HL-60/S4 (cell line): ENCODE measurements around the gene LMF1.

Source experiments
- in situ Hi-C: fragments of 300-500 bp; cut with MboI; formaldehyde crosslinking; loops from 2 replicates; pipeline ENCODE4 v1.14.3; 2022; ENCODE audit warnings: low sequenced_read_pairs

LMF1 gene

GRCh38 chr16:1003391-1004347 lies 32.9 kb upstream of the LMF1 start:
- in situ Hi-C loops = no loop called here

- in situ Hi-C loops = no loop called here
Measured at GRCh38 chr16:1002399-1003166, 31.8 kb upstream of the LMF1 start.

DNA sequence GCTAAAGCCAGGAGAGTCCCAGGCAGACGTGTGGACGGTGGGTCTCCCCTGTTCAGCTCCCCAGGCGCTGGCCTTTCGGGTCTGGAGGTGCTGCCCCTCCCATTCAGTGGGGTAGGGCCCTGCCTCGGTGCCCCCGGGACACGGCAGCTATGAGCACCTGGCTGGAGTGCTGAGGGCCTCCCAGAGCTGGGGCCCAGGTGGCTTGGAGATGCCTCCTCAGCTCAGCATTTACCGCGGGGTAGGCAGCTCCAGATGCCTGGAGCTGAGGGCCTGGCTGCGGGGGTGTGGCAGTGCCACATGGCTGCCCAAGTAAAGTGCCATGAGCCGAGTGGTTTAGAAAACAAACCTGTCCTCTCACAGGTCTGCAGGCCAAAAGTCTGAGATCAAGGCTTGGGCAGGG lies 30.3 kb upstream of the LMF1 start:
- in situ Hi-C loops = no loop called here

DNA sequence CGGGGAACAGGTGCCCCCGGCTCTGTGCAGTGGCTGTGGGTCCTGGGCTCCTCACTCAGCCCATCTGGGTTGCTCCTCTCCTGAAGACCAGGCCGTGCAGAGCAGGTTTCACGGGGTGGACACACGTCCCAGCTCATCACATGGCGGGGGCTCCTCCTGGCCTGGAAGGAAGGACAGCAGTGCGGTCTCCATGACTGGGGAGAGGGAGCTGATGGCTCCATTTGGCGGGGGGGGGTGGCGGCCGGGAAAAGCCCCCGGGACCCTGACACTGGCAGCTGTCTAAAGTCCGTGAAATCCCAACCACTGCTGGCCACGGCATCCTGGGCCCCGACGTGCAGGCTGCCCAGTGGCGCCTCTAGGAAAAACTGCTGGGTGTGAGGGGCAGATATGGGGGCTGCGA lies 29.8 kb upstream of the LMF1 start:
- in situ Hi-C loops = no loop called here

GRCh38 chr16:999677-1000076 lies 28.9 kb upstream of the LMF1 start:
- in situ Hi-C loops = no loop called here

- in situ Hi-C loops = no loop called here
Measured at GRCh38 chr16:998615-999014, 27.8 kb upstream of the LMF1 start.

GRCh38 chr16:998211-998610 lies 27.4 kb upstream of the LMF1 start:
- in situ Hi-C loops = no loop called here

- in situ Hi-C loops = no loop called here
Measured at GRCh38 chr16:997440-998051, 26.8 kb upstream of the LMF1 start.

DNA sequence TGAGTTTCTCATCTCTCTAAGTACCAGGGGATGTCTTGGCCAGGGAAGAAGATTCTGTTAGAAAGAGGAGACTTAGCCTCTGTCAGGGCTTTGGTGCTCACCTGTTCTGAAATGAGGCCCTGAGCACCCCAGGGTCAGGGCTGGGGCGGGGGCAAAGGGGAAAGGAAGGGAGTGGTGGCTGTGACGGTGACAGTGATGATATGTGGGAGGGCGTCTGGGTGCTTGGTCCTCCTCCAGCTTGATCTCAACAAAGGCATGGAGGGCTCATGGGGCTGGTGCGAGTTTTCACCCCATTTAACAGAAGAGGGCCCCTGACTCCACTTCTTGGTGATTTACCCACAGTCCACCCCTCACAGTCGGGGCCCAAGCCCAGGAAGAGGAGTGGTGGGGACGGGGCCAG lies 25.9 kb upstream of the LMF1 start:
- in situ Hi-C loops = no loop called here

- in situ Hi-C loops = no loop called here
Measured at GRCh38 chr16:995783-996182, 25.0 kb upstream of the LMF1 start.

GRCh38 chr16:995087-995486 lies 24.3 kb upstream of the LMF1 start:
- in situ Hi-C loops = no loop called here

- in situ Hi-C loops = no loop called here
Measured at GRCh38 chr16:993731-994130, 22.9 kb upstream of the LMF1 start.

- in situ Hi-C loops = no loop called here
Measured at GRCh38 chr16:991773-992172, 21.0 kb upstream of the LMF1 start.

DNA sequence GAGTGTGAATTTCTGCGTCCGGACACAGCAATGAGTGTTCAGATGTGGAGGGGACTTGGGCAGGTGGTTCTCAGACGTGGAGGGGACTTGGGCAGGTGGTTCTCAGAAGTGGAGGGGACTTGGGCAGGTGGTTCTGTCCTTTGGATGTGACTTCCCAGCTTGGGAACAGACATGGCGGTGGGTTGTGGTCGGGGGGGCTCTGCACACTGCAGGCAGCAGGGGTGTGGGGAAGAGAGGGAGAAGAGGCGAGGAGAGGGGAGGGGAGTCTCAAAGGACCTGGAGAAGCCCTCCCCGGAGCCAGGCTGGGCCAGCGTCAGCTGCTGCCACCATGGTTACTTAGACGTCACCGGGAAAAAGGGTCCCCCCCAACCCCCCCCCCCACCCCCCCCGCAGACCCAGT lies 20.6 kb upstream of the LMF1 start:
- in situ Hi-C loops = no loop called here

DNA sequence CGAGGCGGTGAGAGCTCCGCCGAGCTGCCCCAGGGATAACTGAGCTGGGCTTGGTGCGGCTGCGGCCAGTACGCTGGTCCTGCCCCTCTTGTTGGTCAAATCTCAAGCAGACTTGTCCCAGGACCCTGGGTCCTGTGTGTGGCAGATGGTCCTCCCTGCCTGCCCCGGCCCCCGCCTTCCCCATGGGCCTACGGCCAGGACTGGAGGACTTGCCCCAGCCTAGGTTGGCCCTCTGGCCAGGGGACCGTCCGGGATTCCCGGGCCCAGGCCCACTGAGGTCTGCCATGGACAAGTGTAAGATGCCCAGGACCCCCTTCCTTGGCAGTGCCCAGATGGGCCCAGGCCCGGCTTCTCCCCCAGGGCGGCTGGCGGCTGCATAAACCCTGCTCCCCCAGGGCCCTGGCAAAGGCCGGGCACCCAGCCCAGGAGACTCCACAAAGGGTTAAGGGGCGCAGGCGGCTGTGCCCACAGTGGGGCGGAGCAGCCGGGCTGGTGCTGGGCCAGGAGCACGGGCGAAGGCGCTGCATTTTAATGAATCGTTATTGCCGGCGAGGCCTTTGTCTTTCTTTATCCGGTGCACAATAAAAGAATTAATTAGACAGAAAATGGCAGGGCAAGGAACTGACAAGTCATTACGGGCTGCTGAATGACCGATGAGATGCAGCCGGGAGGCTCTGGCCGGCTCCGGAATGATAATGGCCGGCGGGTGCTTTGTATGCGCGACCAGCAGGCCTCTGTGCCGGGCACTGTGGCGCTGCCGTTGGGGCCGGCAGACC lies 19.9 kb upstream of the LMF1 start:
- in situ Hi-C loops = no loop called here

GRCh38 chr16:989354-989814 lies 18.6 kb upstream of the LMF1 start:
- in situ Hi-C loops = no loop called here

- in situ Hi-C loops = no loop called here
Measured at GRCh38 chr16:988471-989353, 17.9 kb upstream of the LMF1 start.

DNA sequence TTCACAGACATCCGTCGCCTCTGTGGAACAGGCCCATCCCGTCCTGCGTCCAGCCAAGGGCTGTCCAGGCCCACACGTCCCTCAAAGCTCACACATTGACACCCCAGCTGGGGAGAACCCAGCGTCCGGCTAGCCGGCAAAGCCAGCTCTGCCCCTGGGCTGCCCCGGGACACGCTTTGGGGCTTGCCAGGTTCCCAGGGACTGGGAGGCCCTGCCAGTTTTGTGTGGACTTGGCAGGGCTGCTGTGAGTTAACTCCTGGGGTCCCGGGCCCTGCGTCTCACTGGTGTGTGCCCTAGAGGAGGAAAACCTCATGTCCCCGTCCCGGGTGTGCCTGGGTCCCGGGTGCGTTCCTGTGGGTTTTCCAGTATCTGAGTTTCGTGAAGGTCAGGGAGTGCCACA lies 17.1 kb upstream of the LMF1 start:
- in situ Hi-C loops = no loop called here

DNA sequence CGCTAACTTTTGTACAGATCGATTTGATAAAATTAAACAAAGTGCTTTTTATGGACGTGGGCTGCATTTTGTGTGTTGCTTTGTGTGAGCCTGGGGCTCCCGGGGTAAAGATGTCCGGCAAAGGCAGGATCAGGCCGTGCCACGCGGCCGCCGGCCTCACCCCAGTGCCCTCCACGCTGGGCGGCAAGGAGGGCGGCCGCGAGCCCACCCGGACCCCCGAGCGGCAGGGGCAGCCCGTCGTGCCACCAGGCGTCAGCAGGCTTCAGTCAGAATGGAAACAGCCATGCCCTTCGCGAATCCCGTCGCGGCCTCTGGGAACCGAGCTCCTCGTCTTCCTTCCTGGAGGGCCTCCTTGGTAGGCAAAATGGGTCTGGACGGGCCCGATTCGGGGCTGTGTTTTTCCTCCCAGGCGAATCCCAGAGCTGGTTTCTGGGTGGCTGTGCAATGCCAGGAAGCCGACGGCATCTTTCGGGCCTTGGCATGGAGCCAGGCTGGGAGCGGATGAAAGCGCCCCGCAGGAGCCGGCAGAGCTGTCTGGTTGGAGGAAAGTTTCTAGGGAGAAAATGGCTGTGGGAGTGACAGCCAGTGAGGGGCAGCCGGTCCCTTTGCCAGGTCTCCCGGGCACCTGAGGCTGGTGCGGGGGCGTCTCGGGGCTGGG lies 16.3 kb upstream of the LMF1 start:
- in situ Hi-C loops = no loop called here
